MCF 10A (cell line): ENCODE results near the gene SSX4B. TPM values are rescaled to one million over a fixed set of nuclear protein-coding genes. Genes with fewer than 3 reads are reported as not detected.
"Not testable (repeated sequence)": the region's sequence is repeated elsewhere in the genome, so short reads cannot be mapped to it uniquely, and the experiment has no call there.

Experiments
- BruUV-seq: library from RNA; stranded (reverse); fragments of 400-500 nt; replicated peaks from 2 replicates; lab custom pipeline; 2021; lab: Mats Ljungman, UMichigan
- CTCF ChIA-PET: fragments of 300-600 bp; sonication (Branson Sonifier 250); formaldehyde crosslinking; extraction: SDS; loops from one replicate; lab custom pipeline; 2021; ENCODE audit warnings: antibody characterized with exemption, inconsistent platforms; lab: Yijun Ruan, JAX
- POLR2A ChIA-PET: fragments of 300-600, 350-650 bp; sonication (Branson Sonifier 250); formaldehyde crosslinking; extraction: SDS; loops from one replicate; lab custom pipeline; 2020; ENCODE audit warnings: antibody characterized with exemption, inconsistent platforms; lab: Yijun Ruan, JAX
- DNase-seq: peaks from one replicate; pipeline ENCODE4 v3.0.0-alpha.2; 2018; ENCODE audit not compliant: unreplicated experiment
- H3K27ac Mint-ChIP-seq: one replicate; pipeline ENCODE4 v1.8.0; 2022; ENCODE audit warnings: mild to moderate bottlenecking, low read depth, mixed read lengths; ENCODE audit not compliant: unreplicated experiment
- H3K27me3 Mint-ChIP-seq: one replicate; pipeline ENCODE4 v1.8.0; 2022; ENCODE audit warnings: mixed read lengths; ENCODE audit not compliant: insufficient read depth, unreplicated experiment
- H3K36me3 Mint-ChIP-seq: one replicate; pipeline ENCODE4 v1.8.0; 2022; ENCODE audit warnings: mild to moderate bottlenecking, moderate library complexity, mixed read lengths; ENCODE audit not compliant: insufficient read depth, unreplicated experiment
- H3K4me1 Mint-ChIP-seq: one replicate; pipeline ENCODE4 v1.8.0; 2022; ENCODE audit warnings: mixed read lengths; ENCODE audit not compliant: insufficient read depth, unreplicated experiment
- H3K4me3 Mint-ChIP-seq: one replicate; pipeline ENCODE4 v1.8.0; 2022; ENCODE audit warnings: mild to moderate bottlenecking, moderate library complexity, mixed read lengths; ENCODE audit not compliant: unreplicated experiment
- H3K9me3 Mint-ChIP-seq: one replicate; pipeline ENCODE4 v1.8.0; 2022; ENCODE audit warnings: mixed read lengths; ENCODE audit not compliant: unreplicated experiment
- CTCF ChIP-seq: fragments of 200-600 bp; IDR thresholded peaks from one replicate; pipeline ENCODE4 v1.8.0; 2022; ENCODE audit warnings: antibody characterized with exemption, mild to moderate bottlenecking; ENCODE audit not compliant: unreplicated experiment
- intact Hi-C: fragments of 100-400 bp; cut with micrococcal nuclease; formaldehyde crosslinking; loops from 2 replicates; pipeline ENCODE4 v1.14.1; 2022
- total RNA-seq: library from RNA; stranded (reverse); gene quantifications from 2 replicates; pipeline ENCODE4 v1.2.3, GENCODE V29; 2022

Gene SSX4B
- total RNA-seq, 1 experiment from 2014 or later, result not detected

GRCh38 chrX:48458711-48459110, 47.0 kb upstream of the SSX4B start:
- H3K4me3 Mint-ChIP-seq, result no peak overlapping the region
- CTCF ChIA-PET, result no interaction called here
- BruUV-seq, result no TSS peak
- TF ChIP-seq CTCF, result no peak
- no peak overlapping the region for H3K27ac Mint-ChIP-seq
- peaks cover under 1% of the 10 kb centered on the region for H3K4me1 Mint-ChIP-seq
- H3K36me3 Mint-ChIP-seq, result no peaks in the 10 kb centered on the region
- POLR2A ChIA-PET, result no interaction called here
- intact Hi-C loops, result no loop called here
- H3K9me3 Mint-ChIP-seq, result peaks cover 35% of the 10 kb centered on the region
- DNase-seq, result no peak
- no peaks in the 10 kb centered on the region for H3K27me3 Mint-ChIP-seq

- no peak overlapping the region for H3K4me3 Mint-ChIP-seq
- no peaks in the 10 kb centered on the region for H3K36me3 Mint-ChIP-seq
- H3K9me3 Mint-ChIP-seq, result peaks cover 35% of the 10 kb centered on the region
- H3K27ac Mint-ChIP-seq, result no peak overlapping the region
- no peak for DNase-seq
- no peak for TF ChIP-seq CTCF
- no peaks in the 10 kb centered on the region for H3K4me1 Mint-ChIP-seq
- POLR2A ChIA-PET, result no interaction called here
- CTCF ChIA-PET, result interaction anchor here (0.6 kb wide), 1 partner anchor 1242 kb away, joined by 3 read pairs; no protein-coding TSS in a partner anchor
- intact Hi-C loops, result no loop called here
- no peaks in the 10 kb centered on the region for H3K27me3 Mint-ChIP-seq
- no TSS peak for BruUV-seq
Observed at GRCh38 chrX:48456628-48457331, 45.0 kb upstream of the SSX4B start.

GRCh38 chrX:48451708-48452107, 39.9 kb upstream of the SSX4B start:
- no peak for DNase-seq
- Mint-ChIP-seq H3K9me3 (peaks cover 7% of the 10 kb centered on the region), H3K36me3 (no peaks in the 10 kb centered on the region), H3K27ac (no peak overlapping the region), H3K4me1 (no peaks in the 10 kb centered on the region), H3K4me3 (no peak overlapping the region), H3K27me3 (no peaks in the 10 kb centered on the region)
- POLR2A ChIA-PET, result no interaction called here
- intact Hi-C loops, result no loop called here
- BruUV-seq, result no TSS peak
- no peak for TF ChIP-seq CTCF
- CTCF ChIA-PET, result interaction anchor here (0.8 kb wide), 1 partner anchor 14 kb away, joined by 3 read pairs; no protein-coding TSS in a partner anchor

GRCh38 chrX:48450076-48450475, 38.3 kb upstream of the SSX4B start:
- peaks cover 7% of the 10 kb centered on the region for H3K9me3 Mint-ChIP-seq
- no peaks in the 10 kb centered on the region for H3K27me3 Mint-ChIP-seq
- no peak for TF ChIP-seq CTCF
- no peaks in the 10 kb centered on the region for H3K4me1 Mint-ChIP-seq
- no peak for DNase-seq
- no TSS peak for BruUV-seq
- H3K36me3 Mint-ChIP-seq, result no peaks in the 10 kb centered on the region
- H3K27ac Mint-ChIP-seq, result no peak overlapping the region
- POLR2A ChIA-PET, result no interaction called here
- CTCF ChIA-PET, result no interaction called here
- H3K4me3 Mint-ChIP-seq, result no peak overlapping the region
- intact Hi-C loops, result no loop called here

- H3K27me3 Mint-ChIP-seq, H3K4me3 Mint-ChIP-seq, H3K27ac Mint-ChIP-seq, POLR2A ChIA-PET, BruUV-seq, DNase-seq, H3K4me1 Mint-ChIP-seq, intact Hi-C loops, H3K36me3 Mint-ChIP-seq, H3K9me3 Mint-ChIP-seq, CTCF ChIA-PET: not testable (repeated sequence)
Observed at GRCh38 chrX:48447201-48447600, 35.4 kb upstream of the SSX4B start.

- H3K4me1 Mint-ChIP-seq, intact Hi-C loops, BruUV-seq, H3K9me3 Mint-ChIP-seq, H3K27me3 Mint-ChIP-seq, H3K27ac Mint-ChIP-seq, DNase-seq, CTCF ChIA-PET, H3K4me3 Mint-ChIP-seq, POLR2A ChIA-PET, H3K36me3 Mint-ChIP-seq: not testable (repeated sequence)
Observed at GRCh38 chrX:48433713-48434112, 22.0 kb upstream of the SSX4B start.
